Gastrocnemius medialis (tissue), 4 donors: ENCODE measurements around the gene CCT8L2. TPM values are rescaled to one million over a fixed set of nuclear protein-coding genes. Genes with fewer than 3 reads are reported as not detected.
A peak's percentile ranks its signal among the peaks of the same experiment; 100 is the strongest.
"Not testable (repeated sequence)": the region's sequence is repeated elsewhere in the genome, so short reads cannot be mapped to it uniquely, and the experiment has no call there.

Source experiments
- ATAC-seq, 2 donors: fragments of 150-250 bp; one replicate each; pipeline ENCODE4 v1.9.1; 2016
- DNase-seq, 2 donors: peaks; one replicate each; pipeline ENCODE4 v3.0.0-alpha.2; 2019
- H3K27ac ChIP-seq, 4 donors: fragments of 200-600 bp; sonication (generic); 1 replicate in 1 of 4; 2 replicates in 3 of 4; pipeline ENCODE4 v1.5.1; 2016 to 2018; ENCODE audit warnings: mild to moderate bottlenecking in 2 of 4, moderate library complexity in 1 of 4
- H3K27me3 ChIP-seq, 3 donors: fragments of 200-600 bp; sonication (generic) in 2 of 3; 1 replicate in 1 of 3; 2 replicates in 2 of 3; pipeline versions ENCODE4 v1.5.1 to v1.6.0; 2016 to 2019; ENCODE audit warnings: mild to moderate bottlenecking in 1 of 3, moderate library complexity in 1 of 3
- H3K36me3 ChIP-seq, 2 donors: fragments of 200-600 bp; sonication (generic) in 1 of 2; one replicate each; pipeline ENCODE4 v1.5.1; 2017 to 2018
- H3K4me1 ChIP-seq, 2 donors: fragments of 200-600 bp; sonication (generic) in 1 of 2; one replicate each; pipeline ENCODE4 v1.5.1; 2016 to 2017; ENCODE audit warnings: mild to moderate bottlenecking in 2 of 2
- H3K4me3 ChIP-seq, 4 donors: fragments of 200-600 bp; sonication (generic) in 3 of 4; 1 replicate in 1 of 4; 2 replicates in 3 of 4; pipeline ENCODE4 v1.5.1; 2016 to 2019; ENCODE audit warnings: mild to moderate bottlenecking in 2 of 4
- H3K9me3 ChIP-seq, 3 donors: fragments of 200-600 bp; sonication (generic) in 2 of 3; 1 replicate in 1 of 3; 2 replicates in 2 of 3; pipeline ENCODE4 v1.5.1; 2016 to 2019
- POLR2A ChIP-seq, 2 donors: fragments of 450-650 bp; IDR thresholded peaks; one replicate each; pipeline ENCODE4 v1.6.1; 2017; ENCODE audit warnings: antibody characterized with exemption in 2 of 2, mild to moderate bottlenecking in 2 of 2, moderate library complexity in 2 of 2
- in situ Hi-C, 4 donors: fragments of 200-750 bp; cut with MboI; loops; one replicate each; pipeline versions ENCODE4 v1.15.0 to v1.8.0; 2017; ENCODE audit warnings: low sequenced_read_pairs in 4 of 4
- intact Hi-C: fragments of 100-400 bp; cut with DNase I; formaldehyde crosslinking; loops from one replicate; pipeline ENCODE4 v1.15.1; 2023; ENCODE audit warnings: low total_unique reads
- total RNA-seq, 4 donors: library from RNA; depleted of rRNA; stranded (reverse); fragments of >200 nt; gene quantifications; one replicate each; pipeline versions ENCODE4 v1.1.0 to v1.2.3, GENCODE V29; 2016
- TF ChIP-seq, protein P1 (sequence below), 5 experiments: fragments of 450-650 bp in 3 of 5; fragments of 200-600 bp in 2 of 5; sonication (generic) in 2 of 5; IDR thresholded peaks in 4 of 5; conservative IDR thresholded peaks in 1 of 5; 1 replicate in 4 of 5; 2 replicates in 1 of 5; pipeline ENCODE4 v1.5.1; 2016 to 2019; ENCODE audit warnings: antibody characterized with exemption in 5 of 5, mild to moderate bottlenecking in 3 of 5, moderate library complexity in 3 of 5

CCT8L2 gene
- total RNA-seq, 4 donors from 2014 or later = not detected

DNA sequence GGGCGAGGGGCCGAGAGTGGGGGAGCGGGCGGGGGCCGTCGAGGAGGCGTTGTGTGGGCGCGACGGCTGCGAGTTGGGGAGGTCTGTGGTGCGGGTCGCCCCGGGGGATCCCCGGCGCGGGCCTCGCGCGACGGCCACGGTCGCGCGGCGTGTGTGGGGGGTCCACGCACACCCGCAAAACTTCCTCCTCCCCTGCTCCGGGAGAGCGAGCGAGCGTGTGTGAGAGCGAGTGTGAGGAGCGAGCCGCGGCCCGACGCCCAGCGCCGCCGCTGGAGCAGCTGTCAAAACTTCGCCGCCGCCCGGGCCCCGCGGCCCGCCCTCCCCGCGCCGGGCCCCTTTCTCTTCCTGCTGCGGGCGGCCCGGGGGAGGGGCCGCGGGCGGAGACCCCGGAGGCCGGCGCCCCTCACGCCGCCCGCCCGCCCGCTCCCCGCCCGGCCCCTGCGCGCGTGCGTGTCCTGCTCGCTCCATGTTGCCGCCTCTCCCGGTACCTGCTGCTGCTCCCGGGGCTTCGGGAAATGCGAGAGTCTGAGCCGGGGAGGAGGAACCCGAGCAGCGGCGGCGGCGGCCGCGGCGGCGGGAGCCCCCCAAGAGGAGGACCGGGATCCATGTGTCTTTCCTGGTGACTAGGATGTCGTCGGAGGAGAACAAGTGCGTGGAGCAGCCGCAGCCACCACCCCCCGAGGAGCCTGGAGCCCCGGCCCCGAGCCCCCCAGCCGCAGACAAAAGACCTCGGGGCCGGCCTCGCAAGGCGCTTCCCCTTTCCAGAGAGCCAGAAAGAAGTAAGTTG, 9.0 kb upstream of the CCT8L2 start:
- in situ Hi-C loops = no loop called here
- Histone ChIP-seq H3K27ac (peak overlapping the region; percentile 78 to 91 (median 82)), H3K27me3 (peaks cover 3 to 27% (median 4%) of the 10 kb centered on the region in 3 donors), H3K4me1 (peaks cover 0 to 7% of the 10 kb centered on the region in 2 donors), H3K36me3 (no peaks in the 10 kb centered on the region), H3K4me3 (peak overlapping the region; percentile 46 to 63 (median 60)), H3K9me3 (no peaks in the 10 kb centered on the region)
- intact Hi-C loops = no loop called here
- no peak for TF ChIP-seq POLR2A (IDR thresholded peaks at IDR 0.05)
- TF ChIP-seq, protein P1, sequence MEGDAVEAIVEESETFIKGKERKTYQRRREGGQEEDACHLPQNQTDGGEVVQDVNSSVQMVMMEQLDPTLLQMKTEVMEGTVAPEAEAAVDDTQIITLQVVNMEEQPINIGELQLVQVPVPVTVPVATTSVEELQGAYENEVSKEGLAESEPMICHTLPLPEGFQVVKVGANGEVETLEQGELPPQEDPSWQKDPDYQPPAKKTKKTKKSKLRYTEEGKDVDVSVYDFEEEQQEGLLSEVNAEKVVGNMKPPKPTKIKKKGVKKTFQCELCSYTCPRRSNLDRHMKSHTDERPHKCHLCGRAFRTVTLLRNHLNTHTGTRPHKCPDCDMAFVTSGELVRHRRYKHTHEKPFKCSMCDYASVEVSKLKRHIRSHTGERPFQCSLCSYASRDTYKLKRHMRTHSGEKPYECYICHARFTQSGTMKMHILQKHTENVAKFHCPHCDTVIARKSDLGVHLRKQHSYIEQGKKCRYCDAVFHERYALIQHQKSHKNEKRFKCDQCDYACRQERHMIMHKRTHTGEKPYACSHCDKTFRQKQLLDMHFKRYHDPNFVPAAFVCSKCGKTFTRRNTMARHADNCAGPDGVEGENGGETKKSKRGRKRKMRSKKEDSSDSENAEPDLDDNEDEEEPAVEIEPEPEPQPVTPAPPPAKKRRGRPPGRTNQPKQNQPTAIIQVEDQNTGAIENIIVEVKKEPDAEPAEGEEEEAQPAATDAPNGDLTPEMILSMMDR (IDR thresholded peaks at IDR 0.05 in 4 of 5, conservative IDR thresholded peaks at IDR 0.05 in 1 of 5) = no peak
- DNase-seq (no peak), ATAC-seq (peak; percentile 46)

DNA sequence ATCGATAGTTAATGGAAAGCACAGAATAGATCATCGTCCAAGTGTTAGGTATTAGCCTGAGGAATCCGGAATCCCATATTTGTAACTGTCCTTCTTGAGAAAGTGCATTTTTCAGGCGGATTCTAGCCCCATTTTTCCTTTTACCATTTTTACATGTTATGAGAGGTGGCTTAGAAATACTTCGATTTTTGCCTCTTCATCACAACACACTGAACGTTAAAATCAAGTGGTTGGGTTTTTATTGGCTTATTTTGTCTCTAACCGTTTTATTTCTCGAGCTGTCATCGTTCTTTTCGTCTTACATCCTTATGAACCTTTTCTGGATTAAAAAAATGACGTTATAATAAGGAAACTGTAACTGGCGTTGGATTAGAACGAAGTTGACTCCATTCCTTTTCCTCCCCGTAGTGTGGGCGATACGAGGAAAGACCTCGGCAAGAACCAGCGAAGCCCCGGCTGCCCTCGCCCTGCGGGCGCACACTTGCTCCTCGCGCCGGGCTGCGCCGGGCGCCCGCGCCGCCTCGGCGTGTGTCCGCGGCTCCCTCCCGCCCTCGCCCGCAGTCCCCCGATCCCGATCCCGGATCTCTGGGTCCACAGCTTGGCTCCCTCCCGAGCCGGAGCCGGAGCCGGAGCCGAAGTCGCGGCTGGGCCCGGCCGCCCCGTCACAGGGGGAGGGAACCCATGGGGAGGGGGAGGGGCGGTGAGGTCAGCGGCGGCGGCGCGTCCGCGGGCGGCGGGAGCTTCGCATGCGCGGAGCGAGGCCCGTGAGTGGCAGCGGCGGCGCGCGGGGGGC, 8.2 kb upstream of the CCT8L2 start:
- H3K9me3 ChIP-seq, H3K36me3 ChIP-seq, in situ Hi-C loops, H3K4me1 ChIP-seq, intact Hi-C loops: not testable (repeated sequence)
- TF ChIP-seq POLR2A (IDR thresholded peaks at IDR 0.05) = peak in 1 of 2 donors; percentile 7
- DNase-seq (peak; percentile 58 to 74), ATAC-seq (peak; percentile 67 to 68)
- Histone ChIP-seq H3K27ac (peak overlapping the region; percentile 78 to 91 (median 82)), H3K4me3 (peak overlapping the region in 3 of 4 donors; percentile 37 to 63 (median 40)), H3K27me3 (peaks cover 3 to 27% (median 4%) of the 10 kb centered on the region in 3 donors)

DNA sequence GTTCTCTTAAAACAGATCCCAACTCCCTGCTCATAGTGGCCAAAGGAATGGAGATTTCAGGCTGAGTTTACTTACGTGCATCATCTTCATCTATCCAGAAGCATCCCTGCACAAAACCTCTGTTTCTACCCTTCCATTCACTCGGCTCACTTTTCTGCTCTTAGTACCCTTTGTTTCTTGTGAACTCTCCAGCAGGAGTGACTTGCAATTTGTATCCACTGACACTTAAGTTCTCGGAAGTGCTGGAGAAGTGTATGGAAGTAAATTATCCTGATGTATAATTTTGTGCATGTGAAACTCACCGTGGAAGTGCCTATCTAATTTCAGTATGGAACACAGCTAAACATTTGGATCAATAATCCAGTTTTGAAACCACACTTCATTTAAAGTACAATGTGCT, 7.0 kb upstream of the CCT8L2 start:
- intact Hi-C loops, H3K36me3 ChIP-seq, H3K9me3 ChIP-seq, ATAC-seq, DNase-seq, in situ Hi-C loops, H3K4me1 ChIP-seq, H3K4me3 ChIP-seq: not testable (repeated sequence)
- Histone ChIP-seq H3K27ac (peak overlapping the region in 1 of 4 donors; percentile 16), H3K27me3 (peaks cover 0 to 24% (median 3%) of the 10 kb centered on the region in 3 donors)

DNA sequence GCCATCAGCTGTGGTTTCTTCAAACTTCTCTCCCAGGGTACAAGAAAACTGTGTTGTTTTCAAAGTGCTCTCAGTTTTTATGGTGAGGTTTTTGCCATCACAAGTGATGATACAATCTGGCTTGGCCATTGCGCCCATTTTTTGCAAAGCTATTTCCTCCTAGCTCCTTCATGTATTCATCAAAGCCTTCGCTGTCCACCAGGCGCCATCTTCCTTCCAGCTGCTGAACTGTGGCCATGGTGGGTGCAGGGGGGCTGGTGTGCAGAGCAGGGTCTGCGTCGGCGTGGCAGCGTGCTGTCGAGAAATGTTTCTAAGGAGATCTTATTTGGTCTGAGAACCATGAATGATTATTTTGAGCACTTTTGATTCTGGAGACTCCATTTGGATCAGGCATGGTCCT, 2.6 kb upstream of the CCT8L2 start:
- H3K27ac ChIP-seq, ATAC-seq, H3K36me3 ChIP-seq, DNase-seq, H3K4me1 ChIP-seq, intact Hi-C loops, H3K9me3 ChIP-seq, in situ Hi-C loops, H3K27me3 ChIP-seq, H3K4me3 ChIP-seq: not testable (repeated sequence)

DNA sequence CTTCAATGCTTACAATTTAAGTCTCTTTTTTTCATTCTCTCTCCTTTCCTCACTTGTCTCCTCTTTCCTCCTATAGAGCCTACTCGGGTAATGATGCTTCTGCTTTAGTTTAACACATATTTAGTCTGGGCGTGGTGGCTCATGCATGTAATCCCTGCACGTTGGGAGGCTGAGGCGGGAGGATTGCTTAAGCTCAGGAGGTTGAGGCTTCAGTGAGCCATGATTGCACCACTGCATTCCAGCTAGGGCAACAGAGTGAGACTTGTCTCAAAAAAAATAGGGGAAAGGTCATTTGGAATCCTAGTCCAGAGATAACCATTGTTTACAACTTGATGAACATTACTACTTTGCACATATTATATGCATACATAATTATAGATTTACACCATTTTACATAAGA, 1.4 kb upstream of the CCT8L2 start:
- Histone ChIP-seq H3K27ac (no peak overlapping the region), H3K36me3 (no peaks in the 10 kb centered on the region), H3K27me3 (peaks cover 0 to 6% (median 0%) of the 10 kb centered on the region in 3 donors), H3K4me3 (no peak overlapping the region), H3K9me3 (no peaks in the 10 kb centered on the region), H3K4me1 (no peaks in the 10 kb centered on the region)
- TF ChIP-seq, protein P1 (IDR thresholded peaks at IDR 0.05 in 4 of 5, conservative IDR thresholded peaks at IDR 0.05 in 1 of 5) = no peak
- TF ChIP-seq POLR2A (IDR thresholded peaks at IDR 0.05) = no peak
- DNase-seq = no peak
- intact Hi-C loops (no loop called here), in situ Hi-C loops (no loop called here)
- no peak for ATAC-seq

DNA sequence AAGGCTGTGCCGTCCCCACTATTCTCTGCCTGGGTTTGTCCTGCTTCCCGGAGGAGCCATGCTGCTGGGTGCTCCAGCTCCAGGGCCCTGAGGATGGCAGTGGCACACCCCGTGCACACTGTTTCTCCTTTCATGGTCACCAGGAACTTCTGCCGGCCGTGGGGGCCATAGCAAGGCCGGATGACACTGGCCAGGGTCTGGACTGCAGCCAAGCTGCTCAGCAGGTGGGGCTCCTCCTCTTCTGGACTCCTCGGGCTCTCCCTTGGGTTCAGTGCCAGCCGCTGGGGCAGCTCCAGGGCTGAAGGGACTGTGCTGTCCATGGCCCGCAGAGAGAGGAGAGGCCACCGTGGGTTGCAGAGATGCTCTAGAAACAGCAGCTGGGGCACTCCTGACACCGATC, 379 bp downstream of the CCT8L2 start:
- H3K4me3 ChIP-seq, H3K27me3 ChIP-seq, intact Hi-C loops, ATAC-seq, H3K4me1 ChIP-seq, DNase-seq, H3K9me3 ChIP-seq, H3K27ac ChIP-seq, H3K36me3 ChIP-seq, in situ Hi-C loops: not testable (repeated sequence)

DNA sequence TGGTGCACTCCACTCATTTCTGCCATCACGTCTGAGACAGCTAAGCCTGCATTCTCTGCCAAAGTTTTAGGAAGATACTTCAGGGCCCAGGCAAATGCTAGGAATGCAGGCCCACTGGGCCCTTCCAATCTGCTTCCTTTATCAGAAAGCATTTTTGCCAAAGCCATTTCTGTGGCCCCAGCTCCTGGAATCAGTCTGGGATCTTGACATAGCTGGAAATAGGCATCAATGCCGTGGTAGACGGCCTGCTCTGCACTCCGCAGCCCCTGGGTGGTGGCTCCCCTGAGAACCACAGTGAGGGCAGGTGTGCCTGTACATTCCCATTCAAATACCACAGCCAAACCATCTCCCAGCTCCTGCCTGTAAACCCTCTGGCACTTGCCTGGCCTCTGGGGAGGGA, 1.5 kb downstream of the CCT8L2 start:
- H3K27me3 ChIP-seq, H3K9me3 ChIP-seq, DNase-seq, ATAC-seq, H3K4me1 ChIP-seq, intact Hi-C loops, H3K36me3 ChIP-seq, in situ Hi-C loops, H3K4me3 ChIP-seq, H3K27ac ChIP-seq: not testable (repeated sequence)
